HepG2 (cell line): Measurements from ENCODE around the gene B4GALT5. TPM values are rescaled to one million over a fixed set of nuclear protein-coding genes. Genes with fewer than 3 reads are reported as not detected.

Source experiments
- GRHL1 ChIP-seq: sonication (generic); formaldehyde crosslinking; conservative IDR thresholded peaks from 2 replicates; pipeline ENCODE4 v1.8.0; 2022; ENCODE audit warnings: missing genetic modification reagents
- KMT2A ChIP-seq: sonication (generic); formaldehyde crosslinking; IDR thresholded peaks from 2 replicates; pipeline ENCODE4 v1.4.0; 2020; ENCODE audit warnings: missing genetic modification reagents
- NFATC3 ChIP-seq: sonication (generic); formaldehyde crosslinking; IDR thresholded peaks from 2 replicates; pipeline ENCODE4 v1.5.1; 2020; ENCODE audit warnings: mild to moderate bottlenecking, missing genetic modification reagents
- TGIF2 ChIP-seq: IDR thresholded peaks from 2 replicates; pipeline ENCODE4 v1.6.1; 2016; ENCODE audit warnings: control low read depth, missing compliant biosample characterization
- ZNF562 ChIP-seq: sonication (generic); formaldehyde crosslinking; IDR thresholded peaks from 2 replicates; pipeline ENCODE4 v1.8.0; 2022; ENCODE audit warnings: missing genetic modification reagents, borderline replicate concordance
- ZNF775 ChIP-seq: sonication (generic); formaldehyde crosslinking; IDR thresholded peaks from 2 replicates; pipeline ENCODE4 v1.4.0; 2020; ENCODE audit warnings: missing genetic modification reagents, mild to moderate bottlenecking, moderate library complexity, borderline replicate concordance
- ZNF816 ChIP-seq: sonication (generic); formaldehyde crosslinking; IDR thresholded peaks from 2 replicates; pipeline ENCODE4 v1.8.0; 2022; ENCODE audit warnings: missing genetic modification reagents, mild to moderate bottlenecking, borderline replicate concordance
- polyA plus RNA-seq, 8 experiments: library from polyadenylated mRNA; depleted of rRNA in 3 of 8; stranded (reverse) in 7 of 8; unstranded in 1 of 8; fragments of >200 nt; fragmentation: Illumina TruSeq in 4 of 8; extraction: Trizol in 4 of 8; gene quantifications; 2 replicates each; pipeline versions ENCODE4 v1.2.1 to v1.2.3, GENCODE V29; 2011 to 2016; ENCODE audit warnings: low read depth in 4 of 8, missing spikeins in 1 of 8, mixed read lengths in 1 of 8; ENCODE audit not compliant: insufficient read depth in 1 of 8
- total RNA-seq, 5 experiments: library from RNA; depleted of rRNA; stranded (reverse); fragments of >200 nt; fragmentation: Illumina TruSeq; extraction: Trizol; gene quantifications; 2 replicates each; pipeline ENCODE4 v1.2.3, GENCODE V29; 2016; ENCODE audit warnings: low read depth in 1 of 5
- TF ChIP-seq, protein P1 (sequence below): sonication (generic); formaldehyde crosslinking; IDR thresholded peaks from 2 replicates; pipeline ENCODE4 v1.4.0; 2020; ENCODE audit warnings: missing genetic modification reagents, borderline replicate concordance
- TF ChIP-seq, protein P2 (sequence below): sonication (generic); formaldehyde crosslinking; IDR thresholded peaks from one replicate; pipeline ENCODE4 v1.5.1; 2020; ENCODE audit warnings: mild to moderate bottlenecking, missing genetic modification reagents; ENCODE audit errors: not compliant biosample characterization
- TF ChIP-seq, protein P3 (sequence below): sonication (generic); formaldehyde crosslinking; IDR thresholded peaks from 2 replicates; pipeline ENCODE4 v1.4.0; 2020; ENCODE audit warnings: missing genetic modification reagents, borderline replicate concordance
- TF ChIP-seq, protein P4 (sequence below): IDR thresholded peaks from 2 replicates; pipeline ENCODE4 v1.6.1; 2016

Gene B4GALT5
- total and polyA plus RNA-seq, 2 of the 13 experiments (the other 11 are each of a cell fraction or from before 2014, with no cell fraction given) = 27.3 to 30.9 TPM

DNA sequence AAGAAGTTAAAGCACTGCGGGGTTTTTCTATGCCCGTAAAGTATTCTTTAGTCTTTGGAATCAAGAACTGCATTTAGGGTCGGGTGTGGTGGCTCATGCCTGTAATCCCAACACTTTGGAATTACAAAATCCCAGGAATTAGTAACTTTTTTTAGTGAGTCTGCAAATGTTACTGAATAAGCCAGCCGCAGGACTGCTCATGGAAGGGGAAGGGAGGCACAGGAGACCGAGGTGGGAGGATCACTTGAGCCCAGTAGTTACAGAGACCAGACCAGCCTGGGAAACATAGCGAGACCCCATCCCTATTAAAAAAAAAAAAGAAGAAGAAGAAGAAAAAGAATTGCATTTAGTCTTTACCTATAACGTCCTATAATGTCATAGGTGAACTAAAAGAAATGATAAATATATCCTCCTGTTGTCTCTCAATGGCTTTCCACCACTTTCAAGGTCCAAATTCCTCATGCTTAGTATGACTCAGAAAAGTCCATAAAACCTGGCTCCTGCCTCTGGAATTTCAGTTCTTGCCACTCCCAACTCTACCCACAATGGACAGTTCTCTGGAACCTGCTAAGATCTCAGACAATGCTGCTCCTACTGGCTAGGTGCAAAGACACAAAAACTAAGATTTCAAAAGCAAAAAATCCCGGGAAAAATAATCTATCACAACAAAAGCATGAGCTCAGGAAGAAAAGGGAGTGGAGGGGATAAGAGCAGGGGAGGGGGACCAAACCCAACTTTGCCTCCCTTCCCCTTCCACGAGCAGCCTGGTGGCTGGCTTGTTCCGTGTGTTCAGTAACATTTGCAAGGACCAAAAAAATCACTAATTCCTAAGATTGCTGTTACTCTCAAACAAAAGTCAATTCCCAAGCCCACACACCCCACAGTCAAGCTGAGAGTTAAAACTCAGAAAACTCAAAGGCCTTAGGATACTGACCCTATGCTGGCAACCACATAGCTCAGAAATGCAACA lies 39.0 kb downstream of the B4GALT5 start (continued):
- TF ChIP-seq KMT2A (CRISPR knock-in tag) = peak; percentile 54; the same call in 1 of the 2 replicates
- TF ChIP-seq, protein P1, sequence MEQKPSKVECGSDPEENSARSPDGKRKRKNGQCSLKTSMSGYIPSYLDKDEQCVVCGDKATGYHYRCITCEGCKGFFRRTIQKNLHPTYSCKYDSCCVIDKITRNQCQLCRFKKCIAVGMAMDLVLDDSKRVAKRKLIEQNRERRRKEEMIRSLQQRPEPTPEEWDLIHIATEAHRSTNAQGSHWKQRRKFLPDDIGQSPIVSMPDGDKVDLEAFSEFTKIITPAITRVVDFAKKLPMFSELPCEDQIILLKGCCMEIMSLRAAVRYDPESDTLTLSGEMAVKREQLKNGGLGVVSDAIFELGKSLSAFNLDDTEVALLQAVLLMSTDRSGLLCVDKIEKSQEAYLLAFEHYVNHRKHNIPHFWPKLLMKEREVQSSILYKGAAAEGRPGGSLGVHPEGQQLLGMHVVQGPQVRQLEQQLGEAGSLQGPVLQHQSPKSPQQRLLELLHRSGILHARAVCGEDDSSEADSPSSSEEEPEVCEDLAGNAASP (CRISPR knock-in tag) = peak; percentile 29; the same call in 1 of the 2 replicates
- TF ChIP-seq GRHL1 (CRISPR knock-in tag) = no peak
- TF ChIP-seq, protein P2, sequence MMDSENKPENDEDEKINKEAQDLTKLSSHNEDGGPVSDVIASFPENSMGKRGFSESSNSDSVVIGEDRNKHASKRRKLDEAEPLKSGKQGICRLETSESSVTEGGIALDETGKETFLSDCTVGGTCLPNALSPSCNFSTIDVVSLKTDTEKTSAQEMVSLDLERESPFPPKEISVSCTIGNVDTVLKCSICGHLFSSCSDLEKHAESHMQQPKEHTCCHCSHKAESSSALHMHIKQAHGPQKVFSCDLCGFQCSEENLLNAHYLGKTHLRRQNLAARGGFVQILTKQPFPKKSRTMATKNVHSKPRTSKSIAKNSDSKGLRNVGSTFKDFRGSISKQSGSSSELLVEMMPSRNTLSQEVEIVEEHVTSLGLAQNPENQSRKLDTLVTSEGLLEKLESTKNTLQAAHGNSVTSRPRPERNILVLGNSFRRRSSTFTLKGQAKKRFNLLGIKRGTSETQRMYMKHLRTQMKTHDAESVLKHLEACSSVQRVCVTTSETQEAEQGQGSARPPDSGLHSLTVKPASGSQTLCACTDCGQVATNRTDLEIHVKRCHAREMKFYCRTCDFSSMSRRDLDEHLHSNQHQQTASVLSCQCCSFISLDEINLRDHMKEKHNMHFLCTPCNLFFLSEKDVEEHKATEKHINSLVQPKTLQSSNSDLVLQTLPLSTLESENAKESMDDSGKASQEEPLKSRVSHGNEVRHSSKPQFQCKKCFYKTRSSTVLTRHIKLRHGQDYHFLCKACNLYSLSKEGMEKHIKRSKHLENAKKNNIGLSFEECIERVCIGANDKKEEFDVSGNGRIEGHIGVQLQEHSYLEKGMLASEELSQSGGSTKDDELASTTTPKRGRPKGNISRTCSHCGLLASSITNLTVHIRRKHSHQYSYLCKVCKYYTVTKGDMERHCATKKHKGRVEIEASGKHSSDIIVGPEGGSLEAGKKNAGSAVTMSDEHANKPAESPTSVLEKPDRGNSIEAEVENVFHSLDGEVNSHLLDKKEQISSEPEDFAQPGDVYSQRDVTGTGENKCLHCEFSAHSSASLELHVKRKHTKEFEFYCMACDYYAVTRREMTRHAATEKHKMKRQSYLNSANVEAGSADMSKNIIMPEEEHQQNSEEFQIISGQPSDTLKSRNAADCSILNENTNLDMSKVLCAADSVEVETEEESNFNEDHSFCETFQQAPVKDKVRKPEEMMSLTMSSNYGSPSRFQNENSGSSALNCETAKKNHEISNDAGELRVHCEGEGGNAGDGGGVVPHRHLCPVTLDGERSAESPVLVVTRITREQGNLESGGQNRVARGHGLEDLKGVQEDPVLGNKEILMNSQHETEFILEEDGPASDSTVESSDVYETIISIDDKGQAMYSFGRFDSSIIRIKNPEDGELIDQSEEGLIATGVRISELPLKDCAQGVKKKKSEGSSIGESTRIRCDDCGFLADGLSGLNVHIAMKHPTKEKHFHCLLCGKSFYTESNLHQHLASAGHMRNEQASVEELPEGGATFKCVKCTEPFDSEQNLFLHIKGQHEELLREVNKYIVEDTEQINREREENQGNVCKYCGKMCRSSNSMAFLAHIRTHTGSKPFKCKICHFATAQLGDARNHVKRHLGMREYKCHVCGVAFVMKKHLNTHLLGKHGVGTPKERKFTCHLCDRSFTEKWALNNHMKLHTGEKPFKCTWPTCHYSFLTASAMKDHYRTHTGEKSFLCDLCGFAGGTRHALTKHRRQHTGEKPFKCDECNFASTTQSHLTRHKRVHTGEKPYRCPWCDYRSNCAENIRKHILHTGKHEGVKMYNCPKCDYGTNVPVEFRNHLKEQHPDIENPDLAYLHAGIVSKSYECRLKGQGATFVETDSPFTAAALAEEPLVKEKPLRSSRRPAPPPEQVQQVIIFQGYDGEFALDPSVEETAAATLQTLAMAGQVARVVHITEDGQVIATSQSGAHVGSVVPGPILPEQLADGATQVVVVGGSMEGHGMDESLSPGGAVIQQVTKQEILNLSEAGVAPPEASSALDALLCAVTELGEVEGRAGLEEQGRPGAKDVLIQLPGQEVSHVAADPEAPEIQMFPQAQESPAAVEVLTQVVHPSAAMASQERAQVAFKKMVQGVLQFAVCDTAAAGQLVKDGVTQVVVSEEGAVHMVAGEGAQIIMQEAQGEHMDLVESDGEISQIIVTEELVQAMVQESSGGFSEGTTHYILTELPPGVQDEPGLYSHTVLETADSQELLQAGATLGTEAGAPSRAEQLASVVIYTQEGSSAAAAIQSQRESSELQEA (CRISPR knock-in tag) = no peak
- no peak for TF ChIP-seq ZNF816 (CRISPR knock-in tag)
- no peak for TF ChIP-seq ZNF562 (CRISPR knock-in tag)
- no peak for TF ChIP-seq ZNF775
- TF ChIP-seq, protein P3, sequence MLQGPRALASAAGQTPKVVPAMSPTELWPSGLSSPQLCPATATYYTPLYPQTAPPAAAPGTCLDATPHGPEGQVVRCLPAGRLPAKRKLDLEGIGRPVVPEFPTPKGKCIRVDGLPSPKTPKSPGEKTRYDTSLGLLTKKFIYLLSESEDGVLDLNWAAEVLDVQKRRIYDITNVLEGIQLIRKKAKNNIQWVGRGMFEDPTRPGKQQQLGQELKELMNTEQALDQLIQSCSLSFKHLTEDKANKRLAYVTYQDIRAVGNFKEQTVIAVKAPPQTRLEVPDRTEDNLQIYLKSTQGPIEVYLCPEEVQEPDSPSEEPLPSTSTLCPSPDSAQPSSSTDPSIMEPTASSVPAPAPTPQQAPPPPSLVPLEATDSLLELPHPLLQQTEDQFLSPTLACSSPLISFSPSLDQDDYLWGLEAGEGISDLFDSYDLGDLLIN (CRISPR knock-in tag) = no peak
- TF ChIP-seq, protein P4, sequence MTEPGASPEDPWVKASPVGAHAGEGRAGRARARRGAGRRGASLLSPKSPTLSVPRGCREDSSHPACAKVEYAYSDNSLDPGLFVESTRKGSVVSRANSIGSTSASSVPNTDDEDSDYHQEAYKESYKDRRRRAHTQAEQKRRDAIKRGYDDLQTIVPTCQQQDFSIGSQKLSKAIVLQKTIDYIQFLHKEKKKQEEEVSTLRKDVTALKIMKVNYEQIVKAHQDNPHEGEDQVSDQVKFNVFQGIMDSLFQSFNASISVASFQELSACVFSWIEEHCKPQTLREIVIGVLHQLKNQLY (CRISPR knock-in tag) = no peak
- TF ChIP-seq NFATC3 (CRISPR knock-in tag) = no peak
- TF ChIP-seq TGIF2 (CRISPR knock-in tag) = peak; percentile 80
